Osteoblast (primary cell): Measurements from ENCODE around the gene IDE. TPM values are rescaled to one million over a fixed set of nuclear protein-coding genes. Genes with fewer than 3 reads are reported as not detected.

Source experiments
- DNase-seq: peaks from one replicate; pipeline ENCODE4 v3.0.0; 2011; ENCODE audit warnings: low spot score, mixed read lengths; ENCODE audit not compliant: insufficient read length; ENCODE audit errors: missing footprints
- H2AFZ ChIP-seq: 2 replicates; pipeline ENCODE4 v1.6.0; 2011; ENCODE audit warnings: mild to moderate bottlenecking, low read length
- H3K27ac ChIP-seq: 2 replicates; pipeline ENCODE4 v1.5.1; 2011; ENCODE audit warnings: mild to moderate bottlenecking, low read depth, low read length, moderate library complexity
- H3K27me3 ChIP-seq: 2 replicates; pipeline ENCODE4 v1.6.0; 2012; ENCODE audit warnings: mild to moderate bottlenecking, control low read depth, inconsistent platforms, low read length, moderate library complexity; ENCODE audit not compliant: insufficient read depth
- H3K36me3 ChIP-seq: 2 replicates; pipeline ENCODE4 v1.5.1; 2011; ENCODE audit warnings: mild to moderate bottlenecking, low read length, control low read depth, moderate library complexity; ENCODE audit not compliant: insufficient read depth
- H3K4me1 ChIP-seq: 2 replicates; pipeline ENCODE4 v1.5.1; 2011; ENCODE audit warnings: mild to moderate bottlenecking, low read length, control low read depth, moderate library complexity; ENCODE audit not compliant: insufficient read depth
- H3K4me2 ChIP-seq: 2 replicates; pipeline ENCODE4 v1.6.0; 2011; ENCODE audit warnings: mild to moderate bottlenecking, low read length; ENCODE audit not compliant: insufficient read depth
- H3K4me3 ChIP-seq: fragments of 200-600 bp; sonication (generic); 3 replicates; pipeline ENCODE4 v1.5.1; 2012; ENCODE audit warnings: mild to moderate bottlenecking, low read length, inconsistent platforms; ENCODE audit not compliant: insufficient read depth
- H3K79me2 ChIP-seq: 2 replicates; pipeline ENCODE4 v1.6.0; 2012; ENCODE audit warnings: mild to moderate bottlenecking, low read length, control low read depth, inconsistent platforms; ENCODE audit not compliant: insufficient read depth
- H3K9me3 ChIP-seq: 2 replicates; pipeline ENCODE4 v1.5.1; 2011; ENCODE audit warnings: low read depth, low read length, control low read depth
- H4K20me1 ChIP-seq: 2 replicates; pipeline ENCODE4 v1.6.0; 2012; ENCODE audit warnings: mild to moderate bottlenecking, low read length, control low read depth; ENCODE audit not compliant: insufficient read depth
- CTCF ChIP-seq: IDR thresholded peaks from 2 replicates; pipeline ENCODE4 v1.5.1; 2011; ENCODE audit warnings: mild to moderate bottlenecking, low read depth, low read length, moderate library complexity; ENCODE audit errors: extremely low read depth
- total RNA-seq: library from RNA; depleted of rRNA; stranded (reverse); fragments of >200 nt; gene quantifications from 2 replicates; pipeline ENCODE4 v1.2.3, GENCODE V29; 2012

IDE gene
- total RNA-seq, 1 donor = 36.9 TPM

- H3K4me2 ChIP-seq = no peak overlapping the region
- H3K4me3 ChIP-seq = no peak overlapping the region
- peaks cover 10% of the 10 kb centered on the region for H3K36me3 ChIP-seq
- H3K27me3 ChIP-seq = no peaks in the 10 kb centered on the region
- H3K4me1 ChIP-seq = peaks cover 26% of the 10 kb centered on the region
- peak; percentile 85 for DNase-seq
- peaks cover 31% of the 10 kb centered on the region for H4K20me1 ChIP-seq
- H3K27ac ChIP-seq = no peak overlapping the region
- no peak for TF ChIP-seq CTCF
- H3K9me3 ChIP-seq = no peaks in the 10 kb centered on the region
- peaks cover 76% of the 10 kb centered on the region for H3K79me2 ChIP-seq
- no peak overlapping the region for H2AFZ ChIP-seq
Measured at GRCh38 chr10:92567952-92568600, 5.8 kb downstream of the IDE start.

- DNase-seq = peak; percentile 19
- H3K27me3 ChIP-seq = no peaks in the 10 kb centered on the region
- peaks cover 18% of the 10 kb centered on the region for H4K20me1 ChIP-seq
- H3K36me3 ChIP-seq = peaks cover 20% of the 10 kb centered on the region
- H2AFZ ChIP-seq = no peak overlapping the region
- H3K4me1 ChIP-seq = no peaks in the 10 kb centered on the region
- no peak for TF ChIP-seq CTCF
- H3K79me2 ChIP-seq = peaks cover 55% of the 10 kb centered on the region
- no peak overlapping the region for H3K27ac ChIP-seq
- H3K4me2 ChIP-seq = no peak overlapping the region
- no peaks in the 10 kb centered on the region for H3K9me3 ChIP-seq
- no peak overlapping the region for H3K4me3 ChIP-seq
Measured at GRCh38 chr10:92562424-92562823, 11.5 kb downstream of the IDE start.

- H4K20me1 ChIP-seq = peaks cover 4% of the 10 kb centered on the region
- H3K4me2 ChIP-seq = no peak overlapping the region
- no peaks in the 10 kb centered on the region for H3K27me3 ChIP-seq
- no peaks in the 10 kb centered on the region for H3K4me1 ChIP-seq
- peaks cover 30% of the 10 kb centered on the region for H3K79me2 ChIP-seq
- no peak overlapping the region for H3K27ac ChIP-seq
- no peak for DNase-seq
- TF ChIP-seq CTCF = no peak
- no peak overlapping the region for H2AFZ ChIP-seq
- peaks cover 1% of the 10 kb centered on the region for H3K9me3 ChIP-seq
- H3K36me3 ChIP-seq = peaks cover 22% of the 10 kb centered on the region
- no peak overlapping the region for H3K4me3 ChIP-seq
Measured at GRCh38 chr10:92559046-92559445, 14.8 kb downstream of the IDE start.

DNA sequence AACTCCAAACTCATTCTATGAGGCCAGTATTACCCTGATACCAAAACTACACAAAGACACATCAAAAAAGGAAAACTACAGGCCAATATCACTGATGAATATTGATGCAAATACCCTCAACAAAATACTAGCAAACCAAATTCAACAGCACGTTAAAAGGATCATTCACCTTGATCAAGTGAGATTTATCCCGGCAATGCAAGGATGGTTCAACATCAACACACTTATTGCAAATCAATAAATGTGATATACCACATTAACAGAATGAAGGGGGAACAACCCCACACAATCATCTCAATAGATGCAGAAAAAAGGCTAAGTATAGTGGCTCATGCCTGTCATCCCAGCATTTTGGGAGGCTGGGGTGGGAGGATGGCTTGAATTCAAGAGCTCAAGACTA is 19.9 kb downstream of the IDE start:
- Histone ChIP-seq H3K79me2 (peaks cover 23% of the 10 kb centered on the region), H3K27me3 (no peaks in the 10 kb centered on the region), H3K4me2 (no peak overlapping the region), H4K20me1 (peaks cover 4% of the 10 kb centered on the region), H3K4me3 (no peak overlapping the region), H2AFZ (no peak overlapping the region), H3K27ac (no peak overlapping the region), H3K36me3 (peaks cover 19% of the 10 kb centered on the region), H3K4me1 (no peaks in the 10 kb centered on the region), H3K9me3 (peaks cover 2% of the 10 kb centered on the region)
- DNase-seq = no peak
- no peak for TF ChIP-seq CTCF
